Left renal pelvis (tissue), 4 donors: ENCODE measurements around the gene KANSL2. TPM values are rescaled to one million over a fixed set of nuclear protein-coding genes. Genes with fewer than 3 reads are reported as not detected.
"Not testable (repeated sequence)": the region's sequence is repeated elsewhere in the genome, so short reads cannot be mapped to it uniquely, and the experiment has no call there.

Experiments
- DNase-seq, 4 donors: peaks; one replicate each; pipeline ENCODE4 v3.0.0-alpha.2; 2013; ENCODE audit warnings: low read depth in 4 of 4, low spot score in 3 of 4
- polyA plus RNA-seq, 4 donors: library from polyadenylated mRNA; unstranded; fragments of 120-200 nt; gene quantifications; one replicate each; pipeline ENCODE4 v1.2.1, GENCODE V29; 2013; ENCODE audit not compliant: insufficient read length in 4 of 4

Gene KANSL2
- 10 to 100 TPM; 33.6 to 57.1 (median 50.9) TPM for polyA plus RNA-seq

GRCh38 chr12:48681710-48682532, at the start of gene KANSL2:
Gene KANSL2, minus strand, starts transcription at chr12:48682238. Its CDS starts 606 bp downstream, at chr12:48681632.
- peak; percentile 92 to 98 (median 96) for DNase-seq

DNA sequence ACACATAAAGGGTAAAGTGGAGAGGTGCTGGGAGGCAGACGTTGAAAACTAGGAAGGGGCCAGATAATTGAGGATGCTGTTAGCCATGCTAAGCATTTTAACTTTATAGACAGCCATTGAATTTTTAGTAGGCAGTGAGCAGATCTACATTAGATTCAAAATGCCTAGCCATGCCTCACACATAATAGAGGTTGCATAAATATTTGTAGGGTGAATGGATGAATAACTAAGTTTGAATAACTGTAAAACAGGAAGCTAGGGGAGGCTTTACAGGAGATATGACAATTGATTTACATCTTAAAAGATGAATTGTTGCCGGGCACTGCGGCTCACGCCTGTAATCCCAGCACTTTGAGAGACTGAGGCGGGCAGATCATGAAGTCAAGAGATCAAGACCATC, 46.8 kb upstream of the KANSL2 start:
- DNase-seq, result no peak

GRCh38 chr12:48720737-48721136, 38.7 kb upstream of the KANSL2 start:
- DNase-seq, result not testable (repeated sequence)

DNA sequence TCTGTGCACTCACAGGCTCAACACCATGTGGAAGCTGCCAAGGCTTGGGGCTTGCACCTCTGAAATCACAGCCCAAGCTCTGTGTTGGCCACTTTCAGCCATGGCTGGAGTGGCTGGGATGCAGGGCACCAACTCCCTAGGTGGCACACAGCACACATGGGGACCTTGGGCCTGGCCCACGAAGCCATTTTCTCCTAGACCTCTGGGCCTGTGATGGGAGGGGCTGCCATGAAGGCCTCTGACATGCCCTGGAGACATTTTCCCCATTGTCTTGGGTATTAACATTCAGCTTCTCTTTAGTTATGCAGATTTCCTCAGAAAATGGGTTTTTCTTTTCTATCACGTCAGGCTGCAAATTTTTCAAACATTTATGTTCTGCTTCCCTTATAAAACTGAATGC, 38.1 kb upstream of the KANSL2 start:
- DNase-seq, result not testable (repeated sequence)

DNA sequence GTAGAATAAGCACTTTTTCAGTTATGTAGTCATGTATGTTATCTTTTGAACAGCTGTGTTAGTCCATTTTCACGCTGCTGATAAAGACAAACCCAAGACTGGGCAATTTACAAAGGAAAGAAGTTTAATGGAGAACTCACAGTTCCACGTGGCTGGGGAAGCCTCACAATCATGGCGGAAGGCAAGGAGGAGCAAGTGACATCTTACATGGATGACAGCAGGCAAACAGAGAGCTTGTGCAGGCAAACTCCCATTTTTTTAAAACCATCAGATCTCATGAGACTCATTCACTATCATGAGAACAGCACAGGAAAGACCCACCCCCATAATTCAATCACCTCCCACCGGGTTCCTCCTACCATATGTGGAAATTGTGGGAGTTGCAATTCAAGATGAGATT, 37.0 kb upstream of the KANSL2 start:
- not testable (repeated sequence) for DNase-seq

DNA sequence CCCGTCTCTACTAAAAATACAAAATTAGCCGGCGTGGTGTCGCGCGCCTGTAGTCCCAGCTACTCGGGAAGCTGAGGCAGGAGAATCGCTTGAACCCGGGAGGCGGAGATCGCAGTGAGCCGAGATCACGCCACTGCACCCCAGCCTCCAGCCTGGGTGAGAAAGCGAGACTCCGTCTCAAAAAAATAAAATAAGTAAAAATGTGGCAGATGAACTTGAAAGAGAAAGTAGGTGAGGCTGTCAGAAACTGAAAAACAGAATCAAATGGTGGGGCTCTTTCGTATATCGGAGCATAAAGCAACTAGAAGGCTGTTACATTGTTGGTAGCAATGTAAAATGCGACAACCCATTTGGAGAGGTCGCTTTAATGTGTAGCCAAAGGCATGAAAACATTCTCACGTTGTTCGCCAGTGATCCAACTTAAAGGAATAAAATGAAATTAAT, 35.2 kb upstream of the KANSL2 start:
- peak in 1 of 4 donors; percentile 5 for DNase-seq

- peak; percentile 97 to 99 (median 99) for DNase-seq
Observed at GRCh38 chr12:48716493-48717251, 34.6 kb upstream of the KANSL2 start, which contains the start of gene CCNT1. Gene CCNT1, minus strand, starts transcription at chr12:48716707. Its CDS starts 32 bp downstream, at chr12:48716675.

DNA sequence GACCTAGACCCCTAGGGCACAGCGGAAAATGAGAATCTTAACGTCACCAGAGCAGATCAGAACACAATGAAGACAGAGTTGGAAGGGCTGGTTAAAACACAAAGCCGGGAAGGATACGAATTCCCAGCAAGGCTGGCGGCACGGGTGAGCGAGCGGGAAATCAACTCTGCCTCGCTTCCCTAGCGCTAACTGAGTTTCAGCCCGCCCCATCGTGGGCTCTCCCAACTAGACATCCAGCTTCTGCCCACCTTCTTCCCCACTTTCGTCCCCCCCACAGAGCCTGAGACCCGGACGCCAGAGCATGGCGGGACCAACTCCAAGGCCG, 34.1 kb upstream of the KANSL2 start:
- DNase-seq, result no peak

DNA sequence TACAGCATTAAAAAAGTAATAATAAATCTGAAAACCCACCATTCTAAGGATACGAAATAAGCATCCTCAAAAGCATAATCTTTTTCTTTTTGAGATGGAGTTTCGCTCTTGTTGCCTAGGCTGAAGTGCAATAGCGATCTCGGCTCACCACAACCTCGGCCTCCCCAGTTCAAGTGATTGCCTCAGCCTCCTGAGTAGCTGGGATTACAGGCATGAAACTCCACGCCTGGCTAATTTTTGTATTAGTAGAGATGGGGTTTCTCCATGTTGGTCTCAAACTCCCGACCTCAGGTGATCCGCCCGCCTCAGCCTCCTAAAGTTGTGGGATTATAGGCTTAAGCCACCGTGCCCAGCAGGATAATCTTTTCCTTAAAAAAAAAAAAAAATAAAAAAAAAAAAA, 30.2 kb upstream of the KANSL2 start:
- DNase-seq, result no peak

- not testable (repeated sequence) for DNase-seq
Observed at GRCh38 chr12:48698822-48699221, 16.8 kb upstream of the KANSL2 start.

DNA sequence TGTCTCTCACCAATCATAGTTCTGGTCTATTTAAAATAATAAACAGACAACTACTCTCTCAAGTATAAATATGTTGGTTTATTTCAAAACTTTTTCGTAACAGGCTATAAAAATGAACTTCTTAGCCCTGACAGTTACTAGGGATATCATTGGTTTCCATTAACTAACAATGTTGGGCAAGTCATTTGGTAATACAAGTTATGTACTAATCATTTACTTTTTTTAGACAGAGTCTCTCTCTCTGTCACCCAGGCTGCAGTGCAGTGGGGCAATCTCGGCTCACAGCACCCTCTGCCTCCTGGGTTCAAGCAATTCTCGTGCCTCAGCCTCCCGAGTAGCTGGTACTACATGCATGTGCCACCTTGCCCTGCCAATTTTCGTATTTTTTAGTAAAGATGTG, 14.6 kb upstream of the KANSL2 start:
- DNase-seq, result no peak

DNA sequence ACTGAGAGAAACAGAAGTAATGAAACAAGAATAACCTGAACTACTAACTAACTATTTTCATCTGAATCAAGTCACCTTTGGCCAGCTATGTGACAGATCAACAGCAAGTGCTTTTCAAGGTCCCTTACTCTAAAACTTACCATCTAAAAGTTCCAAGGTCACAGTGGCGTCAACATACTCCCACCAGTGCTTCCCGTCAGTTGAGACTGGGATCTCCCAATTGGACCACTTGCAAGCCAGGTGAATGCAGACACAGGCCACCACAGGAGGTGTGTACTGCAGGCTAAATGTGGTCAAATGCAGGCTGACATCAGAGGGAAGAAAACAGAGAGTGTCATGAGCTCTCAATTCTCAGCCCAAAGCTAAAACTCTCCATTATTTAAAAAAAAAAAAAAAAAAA, 13.8 kb upstream of the KANSL2 start:
- no peak for DNase-seq

- DNase-seq, result no peak
Observed at GRCh38 chr12:48694038-48694437, 12.0 kb upstream of the KANSL2 start.

DNA sequence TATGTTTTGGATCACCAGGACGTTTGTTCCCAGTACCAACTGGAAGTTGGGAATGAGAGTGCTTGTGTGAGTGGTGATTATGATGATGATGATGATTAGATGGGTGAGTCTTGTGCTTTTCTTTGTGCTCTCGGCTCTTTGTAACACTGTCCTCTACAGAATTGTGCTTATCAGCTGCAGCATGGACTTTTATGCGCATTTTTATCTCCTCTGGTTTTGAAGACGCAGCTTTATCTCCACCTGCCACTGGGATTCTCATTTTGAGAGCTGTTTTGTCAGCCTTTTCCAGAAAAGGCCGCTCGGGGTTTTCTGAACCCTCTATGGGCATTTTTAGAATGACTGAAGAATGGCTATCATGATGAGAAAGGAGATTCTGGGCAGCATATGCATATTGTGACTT, 11.5 kb upstream of the KANSL2 start:
- DNase-seq, result no peak

- no peak for DNase-seq
Observed at GRCh38 chr12:48691826-48692487, 9.9 kb upstream of the KANSL2 start.

GRCh38 chr12:48690990-48691389, 9.0 kb upstream of the KANSL2 start:
- DNase-seq, result no peak

- no peak for DNase-seq
Observed at GRCh38 chr12:48690436-48690835, 8.4 kb upstream of the KANSL2 start.

- DNase-seq, result no peak
Observed at GRCh38 chr12:48688836-48689235, 6.8 kb upstream of the KANSL2 start.

DNA sequence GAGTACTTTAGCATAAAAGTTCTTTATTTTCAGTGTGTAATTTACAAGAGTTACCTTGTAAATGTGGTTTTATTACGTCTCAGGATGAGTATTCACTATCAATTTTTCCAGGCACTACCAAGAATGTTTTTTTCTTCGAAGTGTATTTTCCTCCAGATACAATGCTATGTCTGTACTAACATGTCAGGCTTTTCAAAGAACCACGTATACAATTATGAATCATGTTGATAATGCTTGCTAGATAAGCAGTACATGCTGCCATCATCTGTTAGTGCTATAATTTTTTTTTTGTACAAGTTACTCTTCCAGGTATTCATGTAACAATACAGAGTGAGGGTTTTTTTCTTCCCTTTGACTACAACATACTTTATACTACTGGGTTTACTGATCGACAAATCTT, 5.6 kb upstream of the KANSL2 start:
- DNase-seq, result no peak

GRCh38 chr12:48686615-48687334, 4.7 kb upstream of the KANSL2 start:
- DNase-seq, result no peak
